Lower lobe of right lung (tissue), 2 donors: ENCODE measurements around the gene KNTC1. TPM values are rescaled to one million over a fixed set of nuclear protein-coding genes. Genes with fewer than 3 reads are reported as not detected.
A peak's percentile ranks its signal among the peaks of the same experiment; 100 is the strongest.
"Not testable (repeated sequence)": the region's sequence is repeated elsewhere in the genome, so short reads cannot be mapped to it uniquely, and the experiment has no call there.

Experiments used
- ATAC-seq, 2 donors: fragments of 200-7000 bp; cut with Tn5 transposase; one replicate each; pipeline ENCODE4 v1.9.1; 2020 to 2022; ENCODE audit warnings: mild to moderate bottlenecking in 2 of 2, moderate library complexity in 2 of 2
- DNase-seq: peaks from one replicate; pipeline ENCODE4 v3.0.0-alpha.2; 2020
- H3K27ac ChIP-seq: fragments of 200-600 bp; one replicate; pipeline ENCODE4 v1.8.0; 2022
- H3K27me3 ChIP-seq: fragments of 200-600 bp; one replicate; pipeline ENCODE4 v1.8.0; 2022; ENCODE audit warnings: low read depth
- H3K36me3 ChIP-seq: fragments of 200-600 bp; one replicate; pipeline ENCODE4 v1.8.0; 2022; ENCODE audit warnings: mild to moderate bottlenecking
- H3K4me1 ChIP-seq: fragments of 200-600 bp; one replicate; pipeline ENCODE4 v1.8.0; 2022
- H3K4me3 ChIP-seq: fragments of 200-600 bp; one replicate; pipeline ENCODE4 v1.8.0; 2022; ENCODE audit warnings: mild to moderate bottlenecking
- H3K9me3 ChIP-seq: fragments of 200-600 bp; one replicate; pipeline ENCODE4 v1.8.0; 2022
- CTCF ChIP-seq: fragments of 200-600 bp; IDR thresholded peaks from one replicate; pipeline ENCODE4 v1.8.0; 2022; ENCODE audit warnings: antibody characterized with exemption, mild to moderate bottlenecking
- intact Hi-C: fragments of 100-400 bp; cut with DNase I; formaldehyde crosslinking; loops from one replicate; pipeline ENCODE4 v1.11.0; 2022
- total RNA-seq: library from RNA; stranded (reverse); fragmentation: NEBNext Ultra II Directional; extraction: Animal tissue kit (Norgen Biotek cat#: 25700); gene quantifications from one replicate; pipeline ENCODE4 v1.2.1, GENCODE V29; 2021
- donor health status: DM: no; HTN: yes; CAD: no; lungs with severe emphysema.

Gene KNTC1
- total RNA-seq, 1 donor from 2014 or later = 8.7 TPM

GRCh38 chr12:122651520-122652224, 124.6 kb downstream of the KNTC1 start:
- H3K4me1 ChIP-seq = no peaks in the 10 kb centered on the region
- H3K27me3 ChIP-seq = no peaks in the 10 kb centered on the region
- no peak for TF ChIP-seq CTCF
- DNase-seq (no peak), ATAC-seq (no peak)
- H3K9me3 ChIP-seq = no peaks in the 10 kb centered on the region
- intact Hi-C loops = no loop called here
- H3K27ac ChIP-seq = no peak overlapping the region
- no peak overlapping the region for H3K4me3 ChIP-seq
- H3K36me3 ChIP-seq = no peaks in the 10 kb centered on the region

DNA sequence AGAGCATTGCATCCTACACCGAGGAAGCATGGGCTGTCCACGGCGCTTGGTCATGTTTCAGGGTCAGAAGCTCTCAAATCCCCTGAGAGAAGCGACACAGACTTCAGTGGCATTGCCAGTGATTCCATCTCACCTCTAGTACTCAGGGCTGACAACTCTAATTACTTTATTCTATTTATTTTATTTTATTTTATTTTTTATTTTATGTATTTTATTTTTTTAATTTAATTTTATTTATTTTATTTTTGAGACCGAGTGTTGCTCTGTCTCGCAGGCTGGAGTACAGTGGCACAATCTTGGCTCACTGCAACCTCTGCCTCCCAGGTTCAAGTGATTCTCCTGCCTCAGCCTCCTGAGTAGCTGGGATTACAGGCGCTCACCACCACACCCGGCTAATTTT, 126.2 kb downstream of the KNTC1 start:
- H3K9me3 ChIP-seq, H3K4me1 ChIP-seq, intact Hi-C loops, H3K36me3 ChIP-seq, ATAC-seq, H3K4me3 ChIP-seq, DNase-seq, H3K27me3 ChIP-seq, H3K27ac ChIP-seq: not testable (repeated sequence)

GRCh38 chr12:122656298-122656697, 129.2 kb downstream of the KNTC1 start:
- no peak for TF ChIP-seq CTCF
- no peaks in the 10 kb centered on the region for H3K4me1 ChIP-seq
- DNase-seq (no peak), ATAC-seq (no peak)
- H3K27me3 ChIP-seq = no peaks in the 10 kb centered on the region
- H3K9me3 ChIP-seq = no peaks in the 10 kb centered on the region
- H3K27ac ChIP-seq = no peak overlapping the region
- no peak overlapping the region for H3K4me3 ChIP-seq
- intact Hi-C loops = no loop called here
- H3K36me3 ChIP-seq = no peaks in the 10 kb centered on the region

GRCh38 chr12:122659579-122659978, 132.5 kb downstream of the KNTC1 start:
- ATAC-seq = peak in 1 of 2 donors; percentile 57
- H3K27me3 ChIP-seq = no peaks in the 10 kb centered on the region
- no peak overlapping the region for H3K4me3 ChIP-seq
- H3K27ac ChIP-seq = no peak overlapping the region
- intact Hi-C loops = no loop called here
- DNase-seq = no peak
- TF ChIP-seq CTCF = no peak
- H3K9me3 ChIP-seq = no peaks in the 10 kb centered on the region
- H3K4me1 ChIP-seq = no peaks in the 10 kb centered on the region
- H3K36me3 ChIP-seq = no peaks in the 10 kb centered on the region

DNA sequence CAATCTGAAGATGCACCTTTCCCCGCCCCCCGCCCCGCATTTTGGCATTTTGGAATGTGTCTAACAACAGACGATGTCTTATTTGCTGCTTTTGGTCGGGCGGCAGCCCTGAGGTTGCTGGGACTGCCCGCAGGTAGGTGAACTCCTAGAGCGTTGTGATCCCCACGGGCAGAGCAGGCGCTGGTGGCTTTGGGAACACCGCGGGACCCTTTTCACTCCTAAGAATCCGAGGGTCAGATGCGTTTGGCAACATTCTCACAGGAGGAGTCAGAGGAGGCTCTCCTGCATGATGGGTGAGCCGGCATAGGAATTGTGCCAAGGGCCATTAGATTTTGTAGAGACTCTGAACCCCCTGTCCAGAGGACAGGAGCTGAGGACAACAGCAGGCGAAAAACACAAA, 134.2 kb downstream of the KNTC1 start:
- ATAC-seq = no peak
- no peaks in the 10 kb centered on the region for H3K27me3 ChIP-seq
- intact Hi-C loops = no loop called here
- no peak overlapping the region for H3K27ac ChIP-seq
- H3K36me3 ChIP-seq = no peaks in the 10 kb centered on the region
- no peaks in the 10 kb centered on the region for H3K4me1 ChIP-seq
- no peak for DNase-seq
- TF ChIP-seq CTCF = no peak
- no peak overlapping the region for H3K4me3 ChIP-seq
- no peaks in the 10 kb centered on the region for H3K9me3 ChIP-seq

GRCh38 chr12:122661938-122662337, 134.9 kb downstream of the KNTC1 start:
- DNase-seq (no peak), ATAC-seq (no peak)
- intact Hi-C loops = no loop called here
- H3K27ac ChIP-seq = no peak overlapping the region
- TF ChIP-seq CTCF = no peak
- H3K9me3 ChIP-seq = no peaks in the 10 kb centered on the region
- H3K4me1 ChIP-seq = no peaks in the 10 kb centered on the region
- no peak overlapping the region for H3K4me3 ChIP-seq
- no peaks in the 10 kb centered on the region for H3K27me3 ChIP-seq
- no peaks in the 10 kb centered on the region for H3K36me3 ChIP-seq
